Astrocyte (in vitro differentiated cells and primary cell): ENCODE results near the gene GGNBP2.

ENCODE experiments used
- CTCF ChIP-seq: IDR thresholded peaks from 2 replicates; pipeline ENCODE4 v1.5.1; 2011; ENCODE audit warnings: low read depth, mild to moderate bottlenecking, inconsistent platforms, low read length, moderate library complexity; ENCODE audit not compliant: insufficient read depth
- EZH2 ChIP-seq: IDR thresholded peaks from 2 replicates; pipeline ENCODE4 v1.6.1; 2012; ENCODE audit warnings: mild to moderate bottlenecking, low read length, inconsistent platforms; ENCODE audit not compliant: insufficient read depth

- TF ChIP-seq CTCF = no peak
- TF ChIP-seq EZH2 = no peak
Measured at GRCh38 chr17:36616061-36617029, 71.6 kb downstream of the GGNBP2 start.
